Activated CD4-positive, CD25-positive, alpha-beta regulatory T cell (primary cell): ENCODE measurements around the gene HTR7.

Experiments
- DNase-seq, 4 experiments: peaks; one replicate each; lab custom pipeline; 2025; lab: John Stamatoyannopoulos, UW

The HTR7 gene

GRCh38 chr10:90740265-90740664 is 117.6 kb downstream of the HTR7 start:
- DNase-seq: no peak

GRCh38 chr10:90738885-90739284 is 119.0 kb downstream of the HTR7 start:
- DNase-seq: no peak

GRCh38 chr10:90734415-90734814 is 123.4 kb downstream of the HTR7 start:
- no peak for DNase-seq

GRCh38 chr10:90732581-90732980 is 125.3 kb downstream of the HTR7 start:
- DNase-seq: no peak

- DNase-seq: no peak
Observed at GRCh38 chr10:90723416-90724068, 134.3 kb downstream of the HTR7 start.

- no peak for DNase-seq
Observed at GRCh38 chr10:90722832-90723231, 135.0 kb downstream of the HTR7 start.

- no peak for DNase-seq
Observed at GRCh38 chr10:90718182-90718581, 139.7 kb downstream of the HTR7 start.

- no peak for DNase-seq
Observed at GRCh38 chr10:90712529-90712928, 145.3 kb downstream of the HTR7 start.

GRCh38 chr10:90709727-90710126 is 148.1 kb downstream of the HTR7 start:
- DNase-seq: no peak

- DNase-seq: no peak
Observed at GRCh38 chr10:90707657-90708056, 150.2 kb downstream of the HTR7 start.

GRCh38 chr10:90701428-90701827 is 156.4 kb downstream of the HTR7 start:
- no peak for DNase-seq

- DNase-seq: no peak
Observed at GRCh38 chr10:90695915-90696676, 161.7 kb downstream of the HTR7 start.
